GM18868 (cell line): Measurements from ENCODE around the gene CA11.

Experiments used
- ATAC-seq: cut with Tn5 transposase; IDR thresholded peaks from one replicate; pipeline ENCODE4 v1.9.1; 2021; ENCODE audit warnings: mild to moderate bottlenecking, moderate library complexity; ENCODE audit not compliant: unreplicated experiment

Gene CA11

DNA sequence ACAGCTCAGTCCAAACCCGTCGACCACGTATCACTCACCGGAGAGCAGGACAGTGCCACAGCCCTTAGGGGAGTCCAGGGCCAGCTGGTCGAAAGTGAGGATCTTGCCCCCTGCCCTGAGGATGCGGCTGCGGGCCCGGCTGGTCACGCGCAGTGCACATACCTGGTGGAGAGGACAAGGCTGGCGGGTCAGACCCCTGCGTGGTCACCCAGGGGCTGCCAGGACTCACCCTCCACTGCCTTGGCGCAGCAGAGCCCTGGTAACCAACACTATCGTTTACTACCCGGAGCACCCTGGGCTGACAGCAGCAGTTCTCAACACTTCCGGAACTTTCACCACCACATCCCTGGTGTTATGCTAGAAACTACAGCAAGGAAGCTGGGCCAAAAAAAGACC, 29.9 kb downstream of the CA11 start:
- ATAC-seq, result no peak

DNA sequence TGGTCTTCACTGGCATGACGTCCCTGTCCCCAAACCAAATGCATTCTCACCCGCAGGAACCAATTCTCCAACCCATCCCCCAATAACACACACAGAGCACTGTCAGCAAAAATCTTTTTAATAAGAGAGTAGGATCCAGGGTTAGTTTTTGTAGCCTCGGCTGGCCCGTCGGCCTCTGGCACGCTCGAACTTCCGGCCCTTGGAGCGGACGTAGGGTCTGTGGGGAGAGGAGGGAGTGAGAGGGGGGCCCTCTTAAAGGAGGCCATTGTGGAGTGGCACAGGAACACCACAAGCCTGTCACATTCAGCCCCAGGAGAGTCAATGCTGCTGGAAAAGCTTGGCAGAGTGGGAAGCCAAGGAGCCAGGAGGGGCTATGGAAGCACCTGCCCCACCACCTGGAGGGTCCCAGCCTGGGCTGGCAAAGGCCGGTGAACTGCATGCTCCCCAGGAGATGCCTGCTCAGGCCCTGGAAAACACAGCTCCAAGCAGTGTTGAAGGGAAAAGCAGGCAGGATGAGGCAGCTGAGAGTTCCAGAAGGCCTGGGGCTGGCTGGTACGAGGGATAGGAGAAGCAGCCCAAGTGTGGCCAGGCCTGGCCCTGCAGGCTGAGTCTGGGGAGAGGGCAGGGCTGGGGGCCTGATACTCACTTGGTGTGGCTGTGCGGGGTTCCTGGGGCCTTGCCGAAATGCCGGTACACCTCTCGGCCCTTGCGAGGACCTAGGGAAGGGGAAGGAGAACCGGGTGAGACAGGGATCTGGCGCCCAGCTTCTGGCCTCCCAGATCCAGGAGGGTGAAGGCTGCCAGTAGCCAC, 30.6 kb downstream of the CA11 start:
- no peak for ATAC-seq

DNA sequence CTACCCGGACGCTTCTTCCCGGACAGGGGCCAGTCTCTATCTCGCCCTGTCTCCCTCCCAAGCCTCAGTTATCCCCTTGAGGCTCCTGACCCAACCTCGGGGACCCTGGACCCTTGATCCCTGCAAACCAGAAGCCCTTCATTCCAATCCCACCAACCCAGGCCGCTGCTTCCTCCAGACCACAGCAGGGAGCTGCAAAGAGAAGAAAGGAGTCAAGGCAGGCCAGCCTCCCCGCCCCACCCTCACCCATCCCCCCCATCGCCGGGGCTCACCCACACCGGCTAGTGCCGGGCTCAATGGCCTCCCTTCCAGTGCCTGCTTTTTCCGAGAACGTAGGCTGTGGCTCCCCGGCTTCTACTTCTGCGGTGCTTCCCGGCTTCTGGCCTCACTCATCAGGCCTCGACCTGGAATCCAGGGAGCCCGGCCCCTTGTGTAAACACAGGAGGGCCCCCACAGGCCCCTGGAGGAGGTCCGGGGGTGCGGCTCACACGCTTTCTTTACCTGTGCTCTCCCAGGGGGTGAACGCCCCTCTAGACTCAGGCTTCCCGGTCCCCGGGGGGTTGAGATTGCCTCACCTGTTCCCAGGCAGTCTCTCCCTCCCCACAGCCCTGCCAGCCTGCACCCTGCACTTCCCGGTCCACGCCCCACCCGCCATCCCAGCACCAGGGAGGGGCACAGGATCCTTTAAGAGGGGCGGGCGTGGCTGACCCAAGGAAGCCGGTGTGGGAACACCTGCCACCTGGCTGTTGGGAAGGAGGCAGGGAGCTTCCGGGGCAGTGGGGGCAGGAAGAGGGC, 31.4 kb downstream of the CA11 start, which contains the start of gene FAM83E:
TSS of gene FAM83E (minus strand) at position 641 of the 795 bp plus-strand sequence. CDS start 1,704 bp downstream, outside the sequence.
- no peak for ATAC-seq

DNA sequence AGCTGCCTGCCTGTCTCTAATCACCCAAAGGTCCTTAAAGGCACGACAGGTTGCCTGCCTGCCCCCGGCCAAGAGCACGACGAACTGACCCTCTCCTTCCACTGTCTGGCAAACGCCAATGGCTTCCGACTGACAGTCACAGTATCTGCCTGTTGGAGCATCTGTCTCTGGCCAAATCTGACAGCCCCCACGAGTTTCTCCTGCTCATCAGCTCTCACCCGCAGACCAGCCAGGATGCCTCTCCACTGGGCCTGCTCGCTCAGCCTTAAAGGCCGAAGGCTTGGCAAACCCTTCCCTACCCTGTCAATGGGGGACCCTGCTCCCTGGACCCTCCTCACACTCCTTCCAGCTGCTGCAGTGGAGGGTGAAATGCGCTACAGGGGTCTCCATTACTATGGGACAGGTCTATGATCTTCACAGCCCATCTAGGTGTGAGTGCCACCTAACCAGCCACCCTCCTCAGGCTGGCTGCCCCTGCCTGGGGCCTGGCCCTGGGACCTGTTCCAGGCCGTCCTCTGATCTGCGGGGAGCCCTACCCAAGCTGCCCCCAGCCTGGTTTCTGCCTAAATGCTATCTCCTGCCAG, 32.0 kb downstream of the CA11 start:
- ATAC-seq, result no peak

DNA sequence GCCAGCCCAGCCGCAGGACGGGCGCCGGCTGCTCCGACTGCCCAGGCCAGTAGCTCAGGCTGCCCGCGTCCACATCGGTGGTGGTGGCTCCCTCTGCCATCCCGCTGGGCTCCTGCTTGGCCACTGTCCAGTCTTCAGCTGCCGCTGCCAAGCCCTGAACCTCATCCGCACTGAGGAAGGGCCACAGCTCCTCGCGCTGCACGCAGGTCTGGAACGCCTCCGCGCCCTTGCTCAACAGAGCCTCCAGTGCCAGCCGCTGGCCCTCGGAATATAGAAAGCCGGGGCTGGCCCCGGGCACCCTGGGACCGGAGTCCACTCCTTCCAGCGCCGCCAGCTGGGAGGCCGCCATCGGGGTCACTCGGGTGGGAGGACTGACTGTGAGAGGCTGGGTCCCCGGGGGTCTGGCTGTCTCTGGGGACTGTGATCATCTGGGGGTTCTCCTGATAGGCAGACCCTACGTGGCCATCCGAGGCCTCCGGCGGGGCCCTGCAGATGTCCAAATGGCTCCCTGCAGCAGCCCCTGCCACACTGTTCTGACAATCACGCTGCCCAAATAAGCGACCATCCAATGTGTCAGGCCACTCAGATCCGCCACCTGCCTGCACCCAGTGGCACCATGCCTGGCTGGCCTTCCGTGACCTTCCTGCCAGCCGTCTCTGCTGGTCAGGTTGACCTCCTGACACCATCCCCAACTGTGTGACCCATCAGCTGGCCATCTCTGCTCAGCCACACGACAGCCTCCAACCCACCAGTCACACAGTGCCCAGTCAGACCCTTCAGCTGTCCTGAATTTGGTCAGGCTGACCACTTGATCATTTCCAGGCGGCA, 32.7 kb downstream of the CA11 start:
- ATAC-seq, result no peak

DNA sequence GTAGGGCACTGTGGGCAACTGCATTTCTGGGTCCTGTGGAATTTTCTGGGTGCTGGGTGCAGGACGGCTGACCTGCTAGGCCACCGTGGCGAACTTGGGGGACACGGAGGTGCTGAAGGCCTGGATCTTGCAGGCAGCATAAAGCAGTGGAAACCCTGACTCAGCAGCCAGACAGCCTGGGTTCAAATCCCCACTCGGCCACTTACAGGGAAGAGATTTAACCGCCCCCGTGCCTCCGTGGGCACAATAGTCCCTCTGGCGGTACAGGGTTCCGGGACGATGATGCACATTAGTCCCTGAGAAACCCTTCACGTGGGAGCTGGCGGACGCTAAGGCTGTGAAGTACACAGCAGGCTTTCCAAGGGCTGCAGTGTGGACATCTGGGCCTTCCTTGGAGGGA, 34.1 kb downstream of the CA11 start:
- ATAC-seq, result no peak

DNA sequence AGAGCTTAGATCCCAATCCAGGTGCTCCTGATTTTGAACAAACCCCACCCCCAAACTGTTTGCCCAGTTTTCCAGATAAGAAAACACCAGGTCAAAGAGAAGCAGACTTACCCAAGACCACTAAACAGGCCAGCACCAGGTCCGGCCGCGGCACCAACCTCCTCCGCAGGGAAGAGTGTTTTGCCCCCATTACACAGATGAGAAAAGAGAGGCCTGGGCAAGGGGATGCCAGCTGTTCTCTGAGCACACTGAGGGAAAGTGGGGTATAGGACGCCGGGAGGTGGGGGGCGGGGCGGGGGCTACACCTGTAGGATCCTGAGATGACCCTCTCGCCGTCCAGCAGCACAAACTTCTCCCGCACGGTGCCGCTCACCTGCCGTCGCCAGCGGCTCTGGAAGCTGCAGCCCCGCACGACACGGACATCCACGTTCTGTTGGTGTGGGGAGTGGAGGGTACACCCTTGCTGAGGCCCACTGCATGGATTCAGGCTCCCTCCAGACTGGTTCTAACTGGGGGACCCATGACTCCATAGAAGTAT, 36.3 kb downstream of the CA11 start:
- no peak for ATAC-seq

DNA sequence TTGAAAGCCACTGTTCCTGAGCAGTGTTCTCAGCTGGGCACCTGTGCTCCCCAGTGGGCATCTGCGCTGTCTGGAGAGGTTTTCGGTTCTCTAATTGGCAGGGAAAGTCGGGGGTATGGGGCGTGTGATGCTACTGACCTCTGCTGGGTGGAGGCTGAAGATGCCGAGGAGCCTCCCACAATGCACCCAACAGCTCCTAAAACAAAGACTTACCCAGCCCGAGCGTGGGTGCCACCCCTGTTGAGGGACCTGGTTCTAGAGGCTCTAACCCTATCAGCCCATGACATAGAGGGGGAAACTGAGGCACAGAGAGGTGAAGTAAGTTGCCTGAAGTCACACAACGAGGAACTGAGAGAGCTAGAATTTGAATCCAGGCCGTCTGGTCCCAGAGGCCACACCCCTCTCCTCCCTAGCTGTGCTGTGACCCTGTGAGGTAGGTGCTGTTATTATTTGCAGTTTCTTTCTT, 37.2 kb downstream of the CA11 start:
- ATAC-seq, result peak; percentile 39

DNA sequence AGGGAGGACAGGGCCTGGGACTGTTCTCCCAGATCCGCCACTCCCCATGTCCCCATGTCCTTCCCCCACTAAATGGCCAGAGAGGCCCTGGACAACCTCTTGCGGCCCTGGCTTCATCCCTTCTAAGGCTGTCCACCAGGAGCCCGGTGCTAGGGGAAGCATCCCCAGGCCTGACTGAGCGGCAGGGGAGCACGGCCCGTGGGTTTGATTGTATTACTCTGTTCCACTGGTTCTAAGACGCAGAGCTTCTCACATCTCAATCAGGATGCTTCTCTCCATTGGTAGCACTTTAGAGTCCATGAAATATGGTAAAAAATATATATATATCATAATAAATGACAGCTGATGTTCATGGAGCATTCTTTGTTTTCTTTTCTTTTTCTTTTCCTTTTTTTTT, 38.6 kb downstream of the CA11 start:
- ATAC-seq, result no peak

DNA sequence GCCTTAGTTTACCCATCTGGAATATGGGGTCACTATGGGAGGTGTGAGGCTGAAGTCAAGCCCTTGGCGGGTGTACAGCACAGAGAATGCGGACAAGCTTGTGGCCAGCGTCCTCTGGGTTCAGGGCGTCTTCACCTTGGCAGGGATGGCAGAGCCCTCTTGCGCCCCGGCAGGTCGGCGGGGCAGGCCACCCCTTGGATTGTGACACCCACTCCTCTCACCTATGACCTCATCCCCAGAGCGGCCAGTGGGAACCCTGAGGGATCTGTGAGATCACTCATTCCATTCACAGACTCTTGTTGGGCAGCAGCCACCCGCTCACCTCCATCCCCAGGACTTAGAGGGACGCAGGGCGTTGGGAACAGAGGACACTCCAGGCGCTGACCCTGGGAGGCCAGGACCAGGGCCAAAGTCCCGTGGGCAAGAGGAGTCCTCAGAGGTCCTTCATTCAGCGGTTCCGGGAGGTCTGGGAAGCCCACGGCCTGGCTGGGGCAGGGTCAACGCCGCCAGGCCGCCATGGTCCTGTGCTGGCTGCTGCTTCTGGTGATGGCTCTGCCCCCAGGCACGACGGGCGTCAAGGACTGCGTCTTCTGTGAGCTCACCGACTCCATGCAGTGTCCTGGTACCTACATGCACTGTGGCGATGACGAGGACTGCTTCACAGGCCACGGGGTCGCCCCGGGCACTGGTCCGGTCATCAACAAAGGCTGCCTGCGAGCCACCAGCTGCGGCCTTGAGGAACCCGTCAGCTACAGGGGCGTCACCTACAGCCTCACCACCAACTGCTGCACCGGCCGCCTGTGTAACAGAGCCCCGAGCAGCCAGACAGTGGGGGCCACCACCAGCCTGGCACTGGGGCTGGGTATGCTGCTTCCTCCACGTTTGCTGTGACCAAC, 39.3 kb downstream of the CA11 start, which contains the start of gene SPACA4:
TSS of gene SPACA4 (plus strand) at position 280 of the 896 bp plus-strand sequence. CDS start at position 517, 237 bp downstream.
- no peak for ATAC-seq

DNA sequence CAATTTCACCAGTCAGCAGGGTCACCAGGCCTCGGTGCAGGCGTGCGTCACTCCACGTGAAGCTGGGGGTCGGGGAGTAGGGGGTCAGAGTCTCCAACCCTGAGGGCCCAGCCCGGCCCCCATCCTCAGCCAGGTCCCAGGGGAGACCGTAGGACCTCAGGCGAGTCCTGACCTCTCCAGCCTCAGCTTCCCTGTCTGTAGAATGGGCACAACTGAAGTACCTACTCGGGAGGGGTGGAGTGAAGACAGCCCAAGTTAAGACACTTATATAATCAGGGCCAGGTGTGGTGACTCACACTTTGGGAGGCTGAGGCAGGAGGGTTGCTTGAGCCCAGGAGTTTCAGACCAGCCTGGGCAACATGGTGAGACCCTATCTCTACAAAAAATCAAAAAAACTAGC, 42.1 kb downstream of the CA11 start:
- no peak for ATAC-seq

DNA sequence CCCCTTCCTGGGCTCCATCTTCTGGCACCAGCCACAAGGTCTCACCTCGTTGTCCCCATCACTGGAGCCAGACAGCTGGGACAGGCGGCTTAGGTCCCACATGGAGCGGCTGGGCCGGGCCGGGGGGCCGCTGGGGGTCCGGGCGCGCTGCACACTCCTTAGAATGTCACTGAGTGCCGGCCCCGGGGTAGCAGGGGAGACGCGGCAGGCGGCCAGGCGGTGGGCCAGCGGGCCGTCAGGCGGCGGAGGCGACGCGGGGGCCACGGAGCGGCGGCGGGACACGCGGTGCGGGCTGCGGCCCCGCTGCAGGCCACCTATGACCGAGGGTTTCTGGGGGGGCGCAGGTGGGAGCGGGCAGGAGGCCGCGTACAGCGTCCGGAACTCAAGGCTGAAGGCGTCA, 42.5 kb downstream of the CA11 start:
- no peak for ATAC-seq

DNA sequence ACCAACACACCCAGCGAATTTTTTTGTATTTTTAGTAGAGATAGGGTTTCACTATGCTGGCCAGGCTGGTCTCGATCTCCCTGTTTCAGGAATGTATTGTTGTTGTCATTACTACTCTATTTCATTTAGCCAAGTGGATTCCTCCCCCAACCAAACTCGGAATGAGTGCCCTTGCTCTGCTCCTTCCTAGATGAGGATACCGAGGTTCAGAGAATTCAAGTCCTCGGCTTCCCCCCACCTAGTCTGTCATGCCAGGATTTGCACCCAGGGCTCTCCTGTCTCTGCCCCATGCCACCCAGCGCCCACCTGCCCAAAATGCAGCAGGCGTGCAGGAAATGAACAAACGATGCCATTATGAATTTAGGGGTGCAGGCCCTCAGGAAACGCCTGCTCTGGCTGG, 43.0 kb downstream of the CA11 start:
- no peak for ATAC-seq

DNA sequence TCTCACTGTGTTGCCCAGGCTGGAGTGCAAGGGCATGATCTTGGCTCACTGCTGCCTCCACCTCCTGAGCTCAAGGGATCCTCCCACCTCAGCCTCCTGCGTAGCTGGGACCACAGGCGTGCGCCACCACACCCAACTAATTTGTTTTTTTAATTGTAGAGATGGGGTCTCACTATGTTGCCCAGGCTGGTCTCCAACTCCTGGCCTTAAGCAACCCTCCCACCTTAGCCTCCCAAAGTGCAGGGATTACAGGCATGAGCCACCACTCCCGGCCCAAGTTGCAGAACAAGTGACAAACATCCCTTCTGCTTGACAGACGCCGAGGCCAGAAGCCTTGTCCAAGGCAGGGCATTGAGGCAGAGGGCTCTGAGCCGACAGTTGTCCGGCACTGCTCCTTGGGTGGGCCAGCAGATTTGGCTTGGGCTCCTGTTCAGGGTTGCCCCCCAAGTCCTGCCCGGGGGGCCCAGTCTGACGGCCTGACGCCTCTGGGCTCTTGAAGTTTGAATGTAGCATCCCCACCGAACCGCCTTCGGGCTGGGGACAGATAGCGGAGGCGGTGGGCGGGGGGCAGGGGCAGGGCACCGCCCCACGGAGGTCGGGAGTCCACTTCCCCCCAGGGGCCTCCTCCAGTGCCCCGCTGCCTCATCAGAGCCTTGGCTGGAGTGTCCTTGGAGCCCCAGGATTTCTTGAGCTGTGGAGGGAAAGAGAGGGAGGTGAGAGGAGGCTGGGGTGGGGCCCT, 45.1 kb downstream of the CA11 start:
- no peak for ATAC-seq

DNA sequence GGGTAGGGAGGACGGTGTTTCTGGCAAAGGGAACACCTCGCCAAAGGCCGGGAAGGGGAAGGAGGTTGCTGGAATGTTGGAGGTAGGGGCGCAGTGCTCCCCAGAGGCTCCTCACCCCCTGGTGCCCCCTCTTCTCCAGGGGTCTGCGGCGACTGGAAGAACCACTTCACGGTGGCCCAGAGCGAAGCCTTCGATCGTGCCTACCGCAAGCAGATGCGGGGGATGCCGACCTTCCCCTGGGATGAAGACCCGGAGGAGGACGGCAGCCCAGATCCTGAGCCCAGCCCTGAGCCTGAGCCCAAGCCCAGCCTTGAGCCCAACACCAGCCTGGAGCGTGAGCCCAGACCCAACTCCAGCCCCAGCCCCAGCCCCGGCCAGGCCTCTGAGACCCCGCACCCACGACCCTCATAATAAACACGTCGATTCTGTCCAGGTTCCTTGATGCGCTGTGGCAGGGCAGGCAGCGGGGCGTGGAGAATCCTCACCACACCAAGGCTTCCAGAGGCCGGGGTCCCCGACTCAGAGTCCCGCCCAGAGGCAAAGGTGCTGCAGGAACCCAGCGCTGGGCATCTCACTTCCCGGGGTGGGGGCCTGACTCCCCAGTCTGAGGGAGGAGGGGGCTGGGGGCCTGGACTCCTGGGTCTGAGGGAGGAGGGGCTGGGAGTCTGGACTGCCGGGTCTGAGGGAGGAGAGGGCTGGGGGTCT, 46.8 kb downstream of the CA11 start:
- ATAC-seq, result no peak

DNA sequence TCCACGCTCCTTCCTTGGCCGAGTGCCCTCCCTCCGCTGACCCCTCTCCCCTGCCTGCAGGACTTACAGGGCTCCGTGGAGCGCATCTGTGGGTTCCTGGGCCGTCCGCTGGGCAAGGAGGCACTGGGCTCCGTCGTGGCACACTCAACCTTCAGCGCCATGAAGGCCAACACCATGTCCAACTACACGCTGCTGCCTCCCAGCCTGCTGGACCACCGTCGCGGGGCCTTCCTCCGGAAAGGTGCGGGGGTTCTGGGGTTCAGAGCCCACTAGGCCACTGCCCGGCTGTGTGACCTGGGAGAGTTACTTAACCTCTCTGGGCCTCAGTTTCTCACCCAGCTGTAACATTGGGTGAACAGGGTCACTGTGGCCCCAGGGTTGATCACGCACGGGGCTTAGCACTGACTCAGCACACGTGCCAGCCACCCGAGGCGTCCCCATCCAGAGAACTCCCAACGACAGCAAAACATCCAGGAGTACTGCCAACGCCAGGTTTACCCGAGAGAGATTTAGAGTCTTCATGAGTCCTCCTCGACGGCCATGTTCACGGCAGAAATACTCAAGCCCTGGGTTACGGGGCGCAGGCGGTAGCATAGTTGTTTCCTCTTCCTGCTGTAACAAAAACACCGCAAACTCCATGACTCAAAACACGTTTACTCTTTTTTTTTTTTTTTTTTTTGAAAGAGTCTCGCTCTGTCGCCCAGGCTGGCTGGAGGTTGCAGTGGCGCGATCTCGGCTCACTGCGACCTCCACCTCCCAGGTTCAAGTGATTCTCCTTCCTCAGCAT, 49.1 kb downstream of the CA11 start:
- ATAC-seq, result no peak

DNA sequence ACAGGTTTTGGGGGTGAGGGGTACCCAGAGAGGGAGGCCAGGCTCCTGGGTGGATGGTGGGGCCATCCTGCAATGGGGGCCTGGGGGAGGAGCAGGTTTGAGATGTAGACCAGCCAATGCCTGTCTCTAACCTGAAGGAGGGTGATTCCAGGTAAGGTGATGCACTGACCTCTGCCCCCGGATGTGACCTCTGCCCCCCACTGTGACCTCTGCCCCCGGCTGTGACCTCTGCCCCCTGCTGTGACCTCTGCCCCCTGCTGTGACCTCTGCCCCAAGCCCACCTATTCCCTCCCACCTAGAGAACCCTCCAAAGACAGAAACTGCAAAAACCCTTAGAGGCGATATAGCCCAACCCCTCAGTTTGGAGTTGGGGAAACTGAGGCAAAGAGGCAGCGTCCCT, 49.8 kb downstream of the CA11 start:
- no peak for ATAC-seq
